ENCODE data around the gene GRM7.

GRM7 gene

GRCh38 chr3:7160689-7161088 is 299.8 kb downstream of the GRM7 start:
- DNase-seq: no peak

DNA sequence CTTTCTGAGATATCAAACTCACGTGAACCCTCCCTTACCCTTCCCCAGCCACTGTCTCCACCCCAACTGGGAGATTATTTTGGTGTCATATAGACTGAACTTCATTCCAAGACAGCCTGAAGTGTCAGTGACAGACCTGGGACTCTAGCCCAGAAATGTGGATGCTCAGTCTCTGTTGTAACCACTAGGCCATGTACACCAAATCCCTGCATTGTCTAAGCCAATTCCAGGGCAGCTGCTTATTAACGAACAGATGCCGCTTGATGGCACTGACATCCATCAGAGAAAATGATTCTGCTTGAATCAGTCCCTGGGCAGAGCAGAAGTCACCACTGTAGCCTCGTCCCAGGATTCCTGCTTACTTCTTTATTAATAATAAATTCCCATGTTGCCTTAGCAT is 305.5 kb downstream of the GRM7 start:
- no peak for DNase-seq

- DNase-seq: no peak
Measured at GRCh38 chr3:7171493-7171892, 310.6 kb downstream of the GRM7 start.

- DNase-seq: no peak
Measured at GRCh38 chr3:7172996-7173395, 312.1 kb downstream of the GRM7 start.

GRCh38 chr3:7188551-7188950 is 327.6 kb downstream of the GRM7 start:
- no peak for DNase-seq

DNA sequence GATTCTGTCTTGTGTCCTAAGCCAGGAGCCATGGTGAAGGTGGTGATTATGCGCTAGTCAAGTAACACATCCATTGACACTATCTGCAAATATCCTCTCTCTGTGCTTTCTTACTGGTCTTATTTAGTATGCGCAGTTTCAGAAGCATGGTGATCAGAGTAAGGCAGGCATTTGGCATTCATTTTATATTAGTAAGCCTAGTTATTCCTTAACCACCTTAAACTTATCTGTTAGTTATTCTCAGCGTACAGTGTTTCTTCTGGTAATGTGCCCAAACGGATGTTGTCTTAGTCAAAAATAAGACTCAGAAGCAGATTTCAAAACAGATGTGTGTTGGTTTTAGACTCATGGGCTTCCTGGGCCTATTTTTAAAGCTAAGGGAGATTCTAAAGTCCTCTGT is 329.2 kb downstream of the GRM7 start:
- DNase-seq: no peak

DNA sequence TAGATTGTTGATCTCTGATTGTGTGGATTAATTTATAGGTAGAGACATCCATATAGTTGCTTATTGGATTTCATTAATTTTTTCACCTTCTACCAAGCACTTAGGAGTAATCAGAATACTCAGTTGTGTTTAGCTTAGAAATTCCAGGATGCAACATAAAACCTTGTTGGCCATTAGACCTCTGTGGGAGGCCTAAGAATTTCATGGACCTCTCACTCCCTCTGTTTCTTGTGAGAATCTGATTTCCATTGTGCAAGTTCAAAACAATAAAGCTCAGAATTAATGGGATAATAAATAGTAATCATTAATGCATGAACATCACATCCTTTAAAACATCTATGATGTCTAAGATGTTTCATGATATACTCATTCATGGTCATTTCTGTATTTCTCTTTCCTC is 332.4 kb downstream of the GRM7 start:
- no peak for DNase-seq

- no peak for DNase-seq
Measured at GRCh38 chr3:7194071-7194835, 333.3 kb downstream of the GRM7 start.

- peak; percentile 2 for DNase-seq
Measured at GRCh38 chr3:7195934-7196333, 335.0 kb downstream of the GRM7 start.

GRCh38 chr3:7201784-7202183 is 340.9 kb downstream of the GRM7 start:
- DNase-seq: no peak

DNA sequence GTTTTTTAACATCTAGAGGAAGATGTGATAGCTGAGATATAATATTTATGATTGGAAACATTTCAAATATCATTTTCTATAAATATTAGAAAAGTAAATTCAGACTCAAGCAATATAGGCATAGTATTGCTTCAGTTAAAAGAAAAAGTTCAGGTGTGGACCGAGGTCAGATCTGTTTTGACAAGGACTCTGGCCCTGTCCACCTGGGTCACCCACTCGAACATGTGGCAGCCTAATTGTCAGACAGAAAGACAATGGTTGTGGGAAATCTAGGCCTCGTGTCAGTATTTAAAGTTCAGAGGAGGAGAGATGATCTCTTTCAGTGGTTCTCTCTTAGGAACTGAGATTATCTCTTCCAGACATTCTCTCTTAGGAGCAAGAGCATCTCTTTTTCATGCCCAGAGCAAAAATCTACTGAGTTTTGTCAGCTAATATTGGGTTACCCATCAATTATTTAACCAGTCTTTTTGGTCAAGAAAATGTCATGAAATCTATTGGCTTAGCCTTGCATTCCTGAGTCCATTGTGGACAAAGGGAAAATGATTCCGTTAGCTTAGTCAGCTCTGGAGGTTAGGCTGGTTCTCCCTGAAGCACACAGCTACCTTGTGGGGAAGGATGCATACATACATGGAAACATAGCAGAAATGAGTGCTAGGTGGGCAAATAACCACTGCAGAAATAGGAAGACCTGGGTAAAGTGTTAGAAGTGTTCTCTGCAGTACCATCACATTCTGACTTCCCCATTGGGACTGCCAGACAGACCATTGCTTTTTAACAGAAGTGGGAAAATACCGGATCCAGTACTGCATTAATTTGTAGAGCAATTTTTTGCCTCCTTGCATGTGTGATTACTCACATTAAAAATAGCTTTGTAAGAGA is 343.3 kb downstream of the GRM7 start:
- DNase-seq: no peak

- no peak for DNase-seq
Measured at GRCh38 chr3:7204848-7205156, 343.9 kb downstream of the GRM7 start.

DNA sequence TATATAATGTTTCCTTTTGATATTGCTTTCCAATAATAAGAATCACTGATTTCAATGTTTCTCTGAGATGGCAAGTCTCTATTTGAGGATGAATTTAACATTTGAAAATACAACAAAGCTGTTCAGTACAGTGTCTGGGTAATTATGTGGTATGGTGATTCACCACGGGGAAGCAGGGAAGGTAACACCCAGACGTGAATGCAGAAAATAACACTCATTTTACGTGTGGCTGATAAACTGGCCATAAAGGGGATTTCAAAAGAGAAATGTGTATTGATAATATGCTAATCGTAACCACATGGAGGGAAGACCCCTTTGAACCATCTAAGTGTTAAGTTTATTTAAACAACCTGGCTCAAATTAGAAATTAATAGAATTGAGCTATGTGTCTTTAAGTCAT is 344.6 kb downstream of the GRM7 start:
- DNase-seq: peak; percentile 48

GRCh38 chr3:7205962-7206361 is 345.0 kb downstream of the GRM7 start:
- DNase-seq: peak; percentile 4

- no peak for DNase-seq
Measured at GRCh38 chr3:7207125-7207524, 346.2 kb downstream of the GRM7 start.

GRCh38 chr3:7207928-7208327 is 347.0 kb downstream of the GRM7 start:
- no peak for DNase-seq

DNA sequence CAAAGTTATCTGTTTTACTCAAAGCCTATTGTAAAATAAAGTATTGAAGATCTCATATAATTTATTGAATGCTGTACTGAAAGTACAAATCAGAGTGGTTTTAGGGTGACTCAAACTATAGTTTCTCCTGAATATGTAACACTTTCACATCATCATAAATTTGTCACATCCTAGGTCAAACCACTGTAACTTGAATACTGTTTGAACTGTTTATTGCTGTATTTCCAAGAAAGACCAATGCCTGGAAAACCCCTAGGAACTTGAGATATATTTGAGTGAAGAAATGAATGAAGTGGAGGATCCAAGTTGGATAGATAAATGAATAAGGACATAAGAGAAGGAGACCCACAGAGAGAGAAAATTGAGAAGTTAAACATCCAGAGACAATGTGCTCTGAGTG is 348.2 kb downstream of the GRM7 start:
- no peak for DNase-seq

DNA sequence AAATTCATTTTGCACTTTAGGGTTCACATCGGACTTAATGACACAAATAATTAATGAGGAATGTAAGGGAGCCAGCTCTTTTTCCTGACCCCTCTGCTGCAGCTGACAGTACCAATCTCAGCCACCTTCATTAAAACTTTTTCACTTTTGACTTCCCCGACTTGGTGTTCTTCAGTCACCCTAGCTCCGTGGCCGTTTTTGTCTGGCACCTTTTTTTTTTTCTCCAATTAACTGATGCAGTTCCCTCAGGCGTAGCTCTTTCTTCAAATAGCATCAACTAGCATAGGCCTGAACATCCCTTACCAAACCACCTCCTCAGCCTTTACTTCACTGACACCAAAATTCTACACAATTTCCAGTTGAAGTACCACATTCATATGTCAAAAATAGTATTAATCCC is 350.8 kb downstream of the GRM7 start:
- no peak for DNase-seq

GRCh38 chr3:7215706-7216105 is 354.8 kb downstream of the GRM7 start:
- no peak for DNase-seq

DNA sequence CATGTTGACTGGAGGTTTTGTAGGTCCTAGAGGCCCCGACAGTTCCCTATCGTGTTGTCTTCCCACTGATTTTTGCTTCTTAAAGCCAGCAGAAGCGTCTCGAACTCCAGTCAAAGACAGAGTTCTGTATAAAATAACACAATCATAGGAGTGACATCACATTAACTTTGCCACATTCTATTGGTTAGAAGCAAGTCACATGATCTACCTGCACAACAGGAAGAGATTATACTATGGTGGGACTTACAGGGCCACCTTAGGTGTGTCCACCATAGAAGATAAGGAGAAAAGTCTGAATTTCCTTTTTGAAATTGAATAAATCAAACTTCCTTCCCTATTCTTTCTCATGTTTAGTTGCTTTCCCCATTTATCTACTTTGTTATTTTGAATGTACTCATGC is 365.5 kb downstream of the GRM7 start:
- DNase-seq: no peak

- peak; percentile 11 for DNase-seq
Measured at GRCh38 chr3:7238565-7239295, 377.8 kb downstream of the GRM7 start.

DNA sequence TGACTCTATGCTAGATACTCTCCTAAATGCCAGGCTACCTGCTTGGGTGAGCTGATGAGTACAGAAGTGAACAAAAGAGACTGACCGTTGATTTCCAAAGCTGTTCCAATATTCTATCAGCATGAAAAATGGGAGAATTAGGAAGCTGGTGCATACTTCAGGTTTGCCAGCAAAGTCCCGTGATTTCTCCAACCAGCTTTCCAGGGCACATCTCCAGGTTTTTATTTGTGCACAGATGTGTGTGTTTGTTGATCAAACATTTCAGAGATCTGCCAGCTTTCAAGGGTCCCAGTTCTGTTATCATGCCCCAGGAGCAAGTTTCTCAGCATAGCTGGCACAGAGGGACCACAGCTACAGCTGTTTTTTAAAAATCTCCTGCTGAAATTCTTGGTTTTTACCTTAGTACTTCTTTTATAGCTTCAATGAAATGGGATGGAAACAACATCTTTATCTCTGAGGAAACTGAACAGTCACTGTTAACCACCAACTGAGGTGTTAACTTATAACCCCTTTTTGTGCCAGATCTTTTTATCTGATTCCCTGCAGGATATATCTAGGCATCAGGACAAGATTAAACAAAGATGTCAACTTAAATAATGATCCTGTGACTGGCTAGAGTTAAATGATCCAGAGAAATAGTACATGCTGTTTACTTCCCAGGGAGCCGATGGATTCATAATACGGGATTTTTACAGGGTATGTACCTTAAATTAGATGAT is 380.8 kb downstream of the GRM7 start:
- peak; percentile 89 for DNase-seq

DNA sequence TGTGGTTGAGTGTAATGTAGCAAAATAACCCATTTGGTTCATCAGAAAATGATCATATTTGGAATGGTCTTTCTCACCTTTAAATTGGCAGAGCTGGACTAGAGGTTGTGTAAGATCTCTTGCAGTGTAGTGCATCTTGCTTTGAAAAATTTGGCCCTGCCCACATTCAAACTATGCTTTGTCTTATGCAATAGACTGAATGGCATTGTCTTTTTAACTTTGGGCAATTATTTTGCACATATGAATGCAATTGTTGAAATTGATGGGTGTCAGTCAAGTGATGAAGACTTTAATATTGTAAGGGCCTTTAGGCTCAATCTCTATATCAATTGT is 381.4 kb downstream of the GRM7 start:
- DNase-seq: no peak

Data from NCI-H69 (cell line).